Urinary bladder (tissue), 4 donors: Measurements from ENCODE around the gene CCDC141. TPM values are rescaled to one million over a fixed set of nuclear protein-coding genes. Genes with fewer than 3 reads are reported as not detected.
"Not testable (repeated sequence)": the region's sequence is repeated elsewhere in the genome, so short reads cannot be mapped to it uniquely, and the experiment has no call there.

Source experiments
- DNase-seq: peaks from one replicate; pipeline ENCODE4 v3.0.0-alpha.2; 2015; ENCODE audit errors: extremely low spot score
- H3K27ac ChIP-seq: one replicate; pipeline ENCODE4 v1.5.1; 2013; ENCODE audit warnings: low read depth, mild to moderate bottlenecking, moderate library complexity
- H3K36me3 ChIP-seq: one replicate; pipeline ENCODE4 v1.6.1; 2013; ENCODE audit warnings: mild to moderate bottlenecking, moderate library complexity; ENCODE audit not compliant: insufficient read depth
- H3K4me1 ChIP-seq: one replicate; pipeline ENCODE4 v1.6.1; 2013; ENCODE audit warnings: mild to moderate bottlenecking, moderate library complexity; ENCODE audit not compliant: insufficient read depth
- H3K4me3 ChIP-seq: one replicate; pipeline ENCODE4 v1.5.1; 2013; ENCODE audit warnings: low read depth, low read length
- WGBS: extraction: QIAGEN DNeasy Blood & Tissue Kit; methylation state at CpG from one replicate; pipeline ENCODE4 v1.1.7; 2013; 5-methylcytosine and 5-hydroxymethylcytosine counted together
- polyA plus RNA-seq: library from polyadenylated mRNA; stranded (reverse); fragments of 200-250 nt; gene quantifications from one replicate; pipeline ENCODE4 v1.2.3, GENCODE V29; 2013
- total RNA-seq: library from RNA; depleted of rRNA; stranded (reverse); fragments of >200 nt; gene quantifications from one replicate; pipeline ENCODE4 v1.2.3, GENCODE V29; 2014
- donor health status: healthy with polysubstance abuse.
- donor health status: healthy.

CCDC141 gene
- total and polyA plus RNA-seq, 2 donors: 0.20 to 18.0 TPM

GRCh38 chr2:179021258-179021657 lies 28.7 kb downstream of the CCDC141 start:
- H3K4me1 ChIP-seq: no peaks in the 10 kb centered on the region
- H3K36me3 ChIP-seq: no peaks in the 10 kb centered on the region
- H3K27ac ChIP-seq: no peak overlapping the region
- WGBS: 58% methylated on average over 2 of the region's 2 CpGs
- H3K4me3 ChIP-seq: no peak overlapping the region
- no peak for DNase-seq

GRCh38 chr2:179020156-179020750 lies 29.7 kb downstream of the CCDC141 start:
- no peak for DNase-seq
- H3K27ac ChIP-seq: no peak overlapping the region
- WGBS: 36% methylated on average over 3 of the region's 3 CpGs
- H3K4me3 ChIP-seq: no peak overlapping the region
- H3K4me1 ChIP-seq: no peaks in the 10 kb centered on the region
- H3K36me3 ChIP-seq: no peaks in the 10 kb centered on the region

- no peak overlapping the region for H3K4me3 ChIP-seq
- WGBS: 94% methylated on average over 5 of the region's 5 CpGs
Measured at GRCh38 chr2:179019260-179019659, 30.7 kb downstream of the CCDC141 start.

GRCh38 chr2:179017773-179018357 lies 32.1 kb downstream of the CCDC141 start:
- Histone ChIP-seq H3K4me3 (no peak overlapping the region), H3K27ac (no peak overlapping the region), H3K36me3 (no peaks in the 10 kb centered on the region), H3K4me1 (no peaks in the 10 kb centered on the region)
- 30% methylated on average over 3 of the region's 3 CpGs for WGBS
- DNase-seq: no peak

More at GRCh38 chr2:179019260-179019659, 30.7 kb downstream of the CCDC141 start:
- no peaks in the 10 kb centered on the region for H3K4me1 ChIP-seq
- no peaks in the 10 kb centered on the region for H3K36me3 ChIP-seq
- no peak overlapping the region for H3K27ac ChIP-seq
- no peak for DNase-seq

- not testable (repeated sequence) for H3K27ac ChIP-seq, H3K4me1 ChIP-seq, H3K36me3 ChIP-seq, H3K4me3 ChIP-seq, DNase-seq
- 58% methylated on average over 3 of the region's 3 CpGs for WGBS
Measured at GRCh38 chr2:179014189-179014588, 35.7 kb downstream of the CCDC141 start.

GRCh38 chr2:179005976-179006375 lies 44.0 kb downstream of the CCDC141 start:
- Histone ChIP-seq H3K4me3 (no peak overlapping the region), H3K36me3 (no peaks in the 10 kb centered on the region), H3K27ac (no peak overlapping the region), H3K4me1 (no peaks in the 10 kb centered on the region)
- 65% methylated on average over 1 of the region's 1 CpG for WGBS
- no peak for DNase-seq

GRCh38 chr2:178999476-178999875 lies 50.5 kb downstream of the CCDC141 start:
- Histone ChIP-seq H3K27ac (no peak overlapping the region), H3K36me3 (no peaks in the 10 kb centered on the region), H3K4me3 (no peak overlapping the region), H3K4me1 (no peaks in the 10 kb centered on the region)
- DNase-seq: no peak
- WGBS: 81% methylated on average over 4 of the region's 4 CpGs

GRCh38 chr2:178998539-178998938 lies 51.4 kb downstream of the CCDC141 start:
- no peaks in the 10 kb centered on the region for H3K36me3 ChIP-seq
- DNase-seq: no peak
- no peaks in the 10 kb centered on the region for H3K4me1 ChIP-seq
- no peak overlapping the region for H3K4me3 ChIP-seq
- no peak overlapping the region for H3K27ac ChIP-seq
- WGBS: 91% methylated on average over 2 of the region's 2 CpGs

GRCh38 chr2:178997477-178997876 lies 52.5 kb downstream of the CCDC141 start:
- H3K4me1 ChIP-seq: no peaks in the 10 kb centered on the region
- H3K27ac ChIP-seq: no peak overlapping the region
- WGBS: 77% methylated on average over 2 of the region's 2 CpGs
- DNase-seq: no peak
- no peaks in the 10 kb centered on the region for H3K36me3 ChIP-seq
- H3K4me3 ChIP-seq: no peak overlapping the region

- DNase-seq: no peak
- no peak overlapping the region for H3K4me3 ChIP-seq
- no peak overlapping the region for H3K27ac ChIP-seq
- 96% methylated on average over 1 of the region's 1 CpG for WGBS
- H3K4me1 ChIP-seq: no peaks in the 10 kb centered on the region
- no peaks in the 10 kb centered on the region for H3K36me3 ChIP-seq
Measured at GRCh38 chr2:178997067-178997466, 52.9 kb downstream of the CCDC141 start.

GRCh38 chr2:178994264-178994663 lies 55.7 kb downstream of the CCDC141 start:
- WGBS: 79% methylated on average over 4 of the region's 4 CpGs
- Histone ChIP-seq H3K27ac (no peak overlapping the region), H3K4me3 (no peak overlapping the region), H3K4me1 (no peaks in the 10 kb centered on the region), H3K36me3 (no peaks in the 10 kb centered on the region)
- DNase-seq: no peak

- no peaks in the 10 kb centered on the region for H3K36me3 ChIP-seq
- H3K4me1 ChIP-seq: no peaks in the 10 kb centered on the region
- no peak overlapping the region for H3K27ac ChIP-seq
- no peak overlapping the region for H3K4me3 ChIP-seq
- 85% methylated on average over 2 of the region's 2 CpGs for WGBS
- DNase-seq: no peak
Measured at GRCh38 chr2:178993788-178994187, 56.1 kb downstream of the CCDC141 start.

GRCh38 chr2:178992719-178993118 lies 57.2 kb downstream of the CCDC141 start:
- H3K36me3 ChIP-seq, DNase-seq, H3K27ac ChIP-seq, H3K4me3 ChIP-seq, H3K4me1 ChIP-seq: not testable (repeated sequence)
- WGBS: 85% methylated on average over 3 of the region's 3 CpGs

- WGBS: 76% methylated on average over 4 of the region's 4 CpGs
- no peak overlapping the region for H3K27ac ChIP-seq
- no peaks in the 10 kb centered on the region for H3K36me3 ChIP-seq
- no peak for DNase-seq
- H3K4me3 ChIP-seq: no peak overlapping the region
- no peaks in the 10 kb centered on the region for H3K4me1 ChIP-seq
Measured at GRCh38 chr2:178990533-178991241, 59.2 kb downstream of the CCDC141 start.
